ENCODE data around the gene SDCBP2. TPM values are rescaled to one million over a fixed set of nuclear protein-coding genes. Genes with fewer than 3 reads are reported as not detected.

SDCBP2 gene
- total RNA-seq, 1 donor from 2014 or later: 4.6 TPM

DNA sequence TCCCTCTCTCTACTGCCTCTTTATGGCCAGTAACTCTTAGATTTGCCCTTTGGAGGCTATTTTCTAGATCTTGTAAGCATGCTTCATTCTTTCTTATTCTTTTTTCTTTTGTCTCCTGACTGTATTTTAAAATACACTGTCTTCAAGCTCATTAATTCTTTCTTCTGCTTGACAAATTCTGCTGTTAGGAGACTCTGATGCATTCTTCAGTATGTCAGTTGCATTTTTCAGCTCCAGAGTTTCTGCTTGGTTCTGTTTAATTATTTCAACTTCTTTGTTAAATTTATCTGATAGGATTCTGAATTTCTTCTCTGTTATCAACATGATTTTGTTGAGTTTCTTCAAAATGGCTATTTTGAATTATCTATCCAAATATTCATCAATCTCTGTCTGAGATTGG, 25.0 kb upstream of the SDCBP2 start:
- no peaks in the 10 kb centered on the region for H3K27me3 Mint-ChIP-seq (ENCODE audit: low read depth, unreplicated experiment)
- H3K36me3 ChIP-seq (ENCODE audit: insufficient read depth, low read length): no peaks in the 10 kb centered on the region
- DNase-seq (ENCODE audit: low read depth): no peak
- H3K79me2 ChIP-seq (ENCODE audit: insufficient read depth, low read length): peaks cover 2% of the 10 kb centered on the region
- H3K27ac ChIP-seq (ENCODE audit: low read depth, low read length): no peak overlapping the region
- H3K9ac ChIP-seq (ENCODE audit: low read length): no peak overlapping the region
- peaks cover 26% of the 10 kb centered on the region for H4K20me1 ChIP-seq (ENCODE audit: insufficient read depth, low read length)
- no peaks in the 10 kb centered on the region for H3K9me3 ChIP-seq (ENCODE audit: insufficient read depth, low read depth, low read length)
- H3K4me1 Mint-ChIP-seq (ENCODE audit: low read depth, unreplicated experiment): peaks cover 10% of the 10 kb centered on the region
- H3K4me3 ChIP-seq (ENCODE audit: insufficient read depth, low read depth, low read length): no peak overlapping the region
- no peaks in the 10 kb centered on the region for H3K27me3 ChIP-seq (ENCODE audit: insufficient read depth, low read length)
- H3K27ac Mint-ChIP-seq (ENCODE audit: unreplicated experiment): no peak overlapping the region
- FAIRE-seq: no peak
- H3K4me1 ChIP-seq (ENCODE audit: insufficient read depth, low read length): peaks cover 9% of the 10 kb centered on the region
- H3K9me3 Mint-ChIP-seq (ENCODE audit: unreplicated experiment): peaks cover 2% of the 10 kb centered on the region
- H3K4me3 Mint-ChIP-seq (ENCODE audit: unreplicated experiment): no peak overlapping the region
- H3K4me2 ChIP-seq (ENCODE audit: low read length): no peak overlapping the region
- TF ChIP-seq EZH2 (IDR thresholded peaks at IDR 0.05; ENCODE audit: insufficient read depth, low read length) (no peak), CTCF (IDR thresholded peaks at IDR 0.05; ENCODE audit: insufficient read depth, low read depth, low read length) (no peak)
- H2AFZ ChIP-seq (ENCODE audit: low read depth, low read length): no peak overlapping the region
- H3K36me3 Mint-ChIP-seq (ENCODE audit: low read depth, unreplicated experiment): peaks cover 25% of the 10 kb centered on the region

DNA sequence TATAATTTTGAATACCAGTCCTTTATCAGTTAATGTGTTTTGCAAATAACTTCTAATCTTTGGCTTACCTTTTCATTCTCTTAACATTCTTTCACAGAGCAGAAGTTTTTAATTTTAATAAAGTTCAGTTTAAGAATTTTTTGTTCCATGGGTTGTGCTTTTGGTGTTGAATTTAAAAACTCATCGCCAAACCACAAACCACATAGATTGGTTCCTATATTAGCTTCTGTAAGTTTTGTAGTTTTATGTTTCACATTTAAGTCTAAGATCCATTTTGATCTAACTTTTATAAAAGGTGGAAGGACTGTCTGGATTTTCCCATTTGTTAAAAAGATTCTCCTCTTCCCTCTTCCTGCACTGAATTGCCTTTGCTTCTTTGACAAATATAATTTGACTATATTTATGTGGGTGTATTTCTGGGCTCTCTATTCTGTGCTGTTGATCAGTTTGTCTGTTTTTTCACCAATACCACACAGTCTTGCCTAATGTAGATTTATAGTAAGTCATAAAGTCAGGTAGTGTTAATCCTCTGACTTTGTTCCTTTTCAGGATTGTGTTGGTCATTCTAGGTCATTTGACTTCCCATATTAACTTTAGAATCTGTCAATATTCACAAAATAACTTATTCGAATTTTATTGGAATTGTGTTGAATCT, 17.5 kb upstream of the SDCBP2 start:
- no peak for FAIRE-seq
- H3K9me3 Mint-ChIP-seq (ENCODE audit: unreplicated experiment): no peaks in the 10 kb centered on the region

More for the DNA sequence above, 17.5 kb upstream of the SDCBP2 start:
- H2AFZ ChIP-seq (ENCODE audit: low read depth, low read length): no peak overlapping the region
- H3K36me3 ChIP-seq (ENCODE audit: insufficient read depth, low read length): no peaks in the 10 kb centered on the region
- no peak overlapping the region for H3K4me3 Mint-ChIP-seq (ENCODE audit: unreplicated experiment)
- no peak overlapping the region for H3K27ac ChIP-seq (ENCODE audit: low read depth, low read length)
- no peaks in the 10 kb centered on the region for H3K27me3 ChIP-seq (ENCODE audit: insufficient read depth, low read length)
- H4K20me1 ChIP-seq (ENCODE audit: insufficient read depth, low read length): peaks cover 10% of the 10 kb centered on the region
- no peaks in the 10 kb centered on the region for H3K9me3 ChIP-seq (ENCODE audit: insufficient read depth, low read depth, low read length)
- peaks cover 16% of the 10 kb centered on the region for H3K4me1 Mint-ChIP-seq (ENCODE audit: low read depth, unreplicated experiment)
- peaks cover 13% of the 10 kb centered on the region for H3K36me3 Mint-ChIP-seq (ENCODE audit: low read depth, unreplicated experiment)
- TF ChIP-seq CTCF (IDR thresholded peaks at IDR 0.05; ENCODE audit: insufficient read depth, low read depth, low read length) (no peak), EZH2 (IDR thresholded peaks at IDR 0.05; ENCODE audit: insufficient read depth, low read length) (no peak)
- no peak overlapping the region for H3K4me3 ChIP-seq (ENCODE audit: insufficient read depth, low read depth, low read length)
- H3K9ac ChIP-seq (ENCODE audit: low read length): no peak overlapping the region
- H3K4me1 ChIP-seq (ENCODE audit: insufficient read depth, low read length): peaks cover 11% of the 10 kb centered on the region
- no peaks in the 10 kb centered on the region for H3K79me2 ChIP-seq (ENCODE audit: insufficient read depth, low read length)
- no peak overlapping the region for H3K4me2 ChIP-seq (ENCODE audit: low read length)
- H3K27me3 Mint-ChIP-seq (ENCODE audit: low read depth, unreplicated experiment): no peaks in the 10 kb centered on the region
- no peak overlapping the region for H3K27ac Mint-ChIP-seq (ENCODE audit: unreplicated experiment)
- no peak for DNase-seq (ENCODE audit: low read depth)

Data from astrocyte (in vitro differentiated cells and primary cell).